Vagina (tissue), 2 donors: ENCODE measurements around the gene POLDIP3. TPM values are rescaled to one million over a fixed set of nuclear protein-coding genes. Genes with fewer than 3 reads are reported as not detected.

Source experiments
- DNase-seq, 2 donors: peaks; one replicate each; pipeline ENCODE4 v3.0.0-alpha.2; 2017; ENCODE audit errors: extremely low spot score in 2 of 2
- H3K27ac ChIP-seq: fragments of 200-600 bp; sonication (generic); one replicate; pipeline ENCODE4 v1.5.1; 2019
- H3K27me3 ChIP-seq: fragments of 200-600 bp; sonication (generic); one replicate; pipeline ENCODE4 v1.5.1; 2019
- H3K36me3 ChIP-seq, 2 donors: fragments of 200-600 bp; sonication (generic); one replicate each; pipeline ENCODE4 v1.5.1; 2017 to 2019
- H3K4me1 ChIP-seq: fragments of 200-600 bp; sonication (generic); one replicate; pipeline ENCODE4 v1.5.1; 2019
- H3K4me3 ChIP-seq, 2 donors: fragments of 200-600 bp; sonication (generic); 1 replicate in 1 of 2; 2 replicates in 1 of 2; pipeline ENCODE4 v1.5.1; 2016 to 2019
- H3K9me3 ChIP-seq: fragments of 200-600 bp; sonication (generic); one replicate; pipeline ENCODE4 v1.5.1; 2019
- CTCF ChIP-seq, 3 experiments: fragments of 450-650 bp in 2 of 3; fragments of 200-600 bp in 1 of 3; sonication (generic) in 1 of 3; IDR thresholded peaks; one replicate each; pipeline ENCODE4 v1.5.1; 2017 to 2019; ENCODE audit warnings: antibody characterized with exemption in 3 of 3, mild to moderate bottlenecking in 2 of 3, moderate library complexity in 2 of 3
- POLR2A ChIP-seq, 2 donors: fragments of 450-650 bp; IDR thresholded peaks; one replicate each; pipeline ENCODE4 v1.6.1; 2017; ENCODE audit warnings: antibody characterized with exemption in 2 of 2, mild to moderate bottlenecking in 2 of 2, moderate library complexity in 2 of 2
- POLR2AphosphoS5 ChIP-seq, 2 donors: sonication (generic); formaldehyde crosslinking; IDR thresholded peaks; one replicate each; pipeline ENCODE4 v1.9.0; 2017; ENCODE audit warnings: antibody characterized with exemption in 2 of 2, mild to moderate bottlenecking in 2 of 2, low read depth in 1 of 2; ENCODE audit not compliant: insufficient read depth in 1 of 2
- intact Hi-C: fragments of 100-400 bp; cut with DNase I; formaldehyde crosslinking; loops from one replicate; pipeline ENCODE4 v1.15.1; 2023
- total RNA-seq: library from RNA; depleted of rRNA; stranded (reverse); fragments of >200 nt; gene quantifications from one replicate; pipeline ENCODE4 v1.2.3, GENCODE V29; 2016

Gene POLDIP3
- total RNA-seq, result 34.9 TPM

GRCh38 chr22:42614312-42615091 is at the start of gene POLDIP3:
Gene POLDIP3 (minus strand): TSS chr22:42614883. CDS start chr22:42614857, 26 bp downstream.
- Histone ChIP-seq H3K9me3 (no peaks in the 10 kb centered on the region), H3K27ac (peak within 1 kb of the TSS; percentile 94), H3K36me3 (peaks cover 0 to 8% of the 10 kb centered on the region in 2 donors), H3K27me3 (no peaks in the 10 kb centered on the region), H3K4me3 (peak within 1 kb of the TSS; percentile 56 to 71), H3K4me1 (peaks cover 77% of the 10 kb centered on the region)
- peak in 1 of 2 donors; percentile 99 for DNase-seq
- intact Hi-C loops, result no loop called here
- peak; percentile 95 to 99 for TF ChIP-seq POLR2AphosphoS5 (IDR thresholded peaks at IDR 0.05; ENCODE audit: insufficient read depth in 1 of 2, low read depth in 1 of 2)
- peak in 1 of 2 donors; percentile 75 for TF ChIP-seq POLR2A (IDR thresholded peaks at IDR 0.05)
- no peak for TF ChIP-seq CTCF (IDR thresholded peaks at IDR 0.05)

- intact Hi-C loops, result loop anchor here (10.0 kb wide), 1 partner anchor 63 kb away; the partner anchor contains the start of gene A4GALT
- Histone ChIP-seq H3K36me3 (no peaks in the 10 kb centered on the region), H3K27ac (peak overlapping the region; percentile 83), H3K4me1 (peaks cover 17% of the 10 kb centered on the region), H3K27me3 (no peaks in the 10 kb centered on the region), H3K4me3 (peak overlapping the region; percentile 53 to 66), H3K9me3 (no peaks in the 10 kb centered on the region)
- DNase-seq, result no peak
- peak; percentile 55 to 83 (median 80) for TF ChIP-seq CTCF (IDR thresholded peaks at IDR 0.05)
- peak in 1 of 2 donors; percentile 51 for TF ChIP-seq POLR2AphosphoS5 (IDR thresholded peaks at IDR 0.05; ENCODE audit: insufficient read depth in 1 of 2, low read depth in 1 of 2)
- no peak for TF ChIP-seq POLR2A (IDR thresholded peaks at IDR 0.05)
These were observed 47.5 kb upstream of the POLDIP3 start for GRCh38 chr22:42661985-42662831.

GRCh38 chr22:42656578-42656977 is 41.9 kb upstream of the POLDIP3 start:
- intact Hi-C loops, result no loop called here
- Histone ChIP-seq H3K9me3 (no peaks in the 10 kb centered on the region), H3K4me1 (peaks cover 3% of the 10 kb centered on the region), H3K27ac (no peak overlapping the region), H3K36me3 (no peaks in the 10 kb centered on the region), H3K4me3 (no peak overlapping the region), H3K27me3 (no peaks in the 10 kb centered on the region)
- TF ChIP-seq CTCF (IDR thresholded peaks at IDR 0.05) (no peak), POLR2AphosphoS5 (IDR thresholded peaks at IDR 0.05; ENCODE audit: insufficient read depth in 1 of 2, low read depth in 1 of 2) (no peak), POLR2A (IDR thresholded peaks at IDR 0.05) (no peak)
- no peak for DNase-seq

GRCh38 chr22:42655693-42656092 is 41.0 kb upstream of the POLDIP3 start:
- intact Hi-C loops, result no loop called here
- no peak overlapping the region for H3K27ac ChIP-seq
- no peaks in the 10 kb centered on the region for H3K4me1 ChIP-seq
- no peak overlapping the region for H3K4me3 ChIP-seq
- no peaks in the 10 kb centered on the region for H3K27me3 ChIP-seq
- no peak for TF ChIP-seq POLR2A (IDR thresholded peaks at IDR 0.05)
- TF ChIP-seq POLR2AphosphoS5 (IDR thresholded peaks at IDR 0.05; ENCODE audit: insufficient read depth in 1 of 2, low read depth in 1 of 2), result no peak
- TF ChIP-seq CTCF (IDR thresholded peaks at IDR 0.05), result no peak
- H3K9me3 ChIP-seq, result no peaks in the 10 kb centered on the region
- no peaks in the 10 kb centered on the region for H3K36me3 ChIP-seq
- no peak for DNase-seq
